ENCODE data around the gene IP6K3.

The IP6K3 gene

DNA sequence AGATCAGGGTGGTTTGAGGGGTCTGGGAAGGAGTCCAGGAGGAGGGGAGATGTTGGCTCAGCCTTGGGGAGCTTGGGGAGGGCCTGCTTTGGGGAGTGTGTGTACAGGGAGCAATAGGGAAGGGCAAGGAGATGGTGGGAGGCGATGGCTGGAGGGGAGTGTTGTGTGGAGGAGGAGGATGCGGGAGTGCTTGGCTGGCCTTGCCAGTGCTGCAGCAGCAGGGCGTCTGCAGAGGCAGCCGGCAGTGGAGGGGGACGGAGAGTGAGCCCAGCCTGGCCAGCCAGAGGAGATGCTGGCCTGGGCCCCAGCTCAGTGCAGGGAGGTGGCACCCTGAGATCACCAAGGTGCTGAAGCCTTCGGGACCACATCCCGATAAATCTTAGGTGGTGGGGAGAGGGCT is 3.9 kb downstream of the IP6K3 start:
- no peak overlapping the region for H3K4me3 Mint-ChIP-seq
- H3K27ac Mint-ChIP-seq: no peak overlapping the region
- no peaks in the 10 kb centered on the region for H3K27me3 Mint-ChIP-seq
- no peaks in the 10 kb centered on the region for H3K9me3 Mint-ChIP-seq
- H3K36me3 Mint-ChIP-seq (ENCODE audit: low read depth): no peaks in the 10 kb centered on the region
- H3K4me1 Mint-ChIP-seq (ENCODE audit: low read depth): peaks cover 3% of the 10 kb centered on the region

DNA sequence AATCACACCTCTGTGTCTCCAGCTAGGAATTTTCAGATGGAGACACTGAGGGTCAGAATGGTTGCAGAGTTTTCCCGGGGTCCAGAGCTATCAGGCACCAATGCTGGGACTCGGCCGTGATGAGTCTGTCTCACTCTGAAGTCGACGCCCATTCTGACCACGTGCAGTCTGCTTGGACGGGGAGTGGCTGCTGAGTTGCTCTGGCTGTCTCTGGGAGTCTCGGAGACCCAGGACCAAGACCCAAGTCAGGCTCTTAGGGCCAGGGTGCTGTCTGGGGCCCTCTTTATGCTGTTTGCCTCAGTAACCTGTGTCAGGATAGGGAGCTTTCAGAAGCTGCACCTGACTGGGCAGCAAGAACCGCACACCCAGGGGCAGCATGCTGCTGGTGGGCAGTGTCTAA is 4.6 kb downstream of the IP6K3 start:
- H3K36me3 Mint-ChIP-seq (ENCODE audit: low read depth): no peaks in the 10 kb centered on the region
- H3K9me3 Mint-ChIP-seq: no peaks in the 10 kb centered on the region
- no peak overlapping the region for H3K4me3 Mint-ChIP-seq
- H3K27me3 Mint-ChIP-seq: no peaks in the 10 kb centered on the region
- H3K27ac Mint-ChIP-seq: no peak overlapping the region
- H3K4me1 Mint-ChIP-seq (ENCODE audit: low read depth): peaks cover 3% of the 10 kb centered on the region

DNA sequence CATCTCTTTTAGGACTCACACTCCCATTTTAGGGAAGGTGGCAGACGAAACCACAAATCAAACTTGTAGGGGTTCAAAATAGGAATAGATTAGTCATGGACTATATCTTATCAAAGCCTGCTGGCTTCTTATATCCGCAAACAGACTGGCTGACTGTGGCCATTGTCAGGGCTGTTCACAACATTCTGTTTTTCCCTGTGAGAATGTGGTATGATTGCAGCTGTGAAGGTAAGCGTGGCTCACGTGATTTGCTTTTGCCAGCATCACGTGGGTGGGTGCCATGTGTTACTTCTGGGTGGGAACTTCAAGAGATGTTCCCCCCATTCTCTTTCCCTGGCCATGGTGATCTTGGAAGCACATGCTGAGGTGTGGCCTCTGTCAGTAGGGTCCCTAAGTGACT is 5.9 kb downstream of the IP6K3 start:
- peaks cover 3% of the 10 kb centered on the region for H3K4me1 Mint-ChIP-seq (ENCODE audit: low read depth)
- H3K4me3 Mint-ChIP-seq: no peak overlapping the region
- H3K27me3 Mint-ChIP-seq: no peaks in the 10 kb centered on the region
- no peak overlapping the region for H3K27ac Mint-ChIP-seq
- H3K9me3 Mint-ChIP-seq: no peaks in the 10 kb centered on the region
- H3K36me3 Mint-ChIP-seq (ENCODE audit: low read depth): no peaks in the 10 kb centered on the region

DNA sequence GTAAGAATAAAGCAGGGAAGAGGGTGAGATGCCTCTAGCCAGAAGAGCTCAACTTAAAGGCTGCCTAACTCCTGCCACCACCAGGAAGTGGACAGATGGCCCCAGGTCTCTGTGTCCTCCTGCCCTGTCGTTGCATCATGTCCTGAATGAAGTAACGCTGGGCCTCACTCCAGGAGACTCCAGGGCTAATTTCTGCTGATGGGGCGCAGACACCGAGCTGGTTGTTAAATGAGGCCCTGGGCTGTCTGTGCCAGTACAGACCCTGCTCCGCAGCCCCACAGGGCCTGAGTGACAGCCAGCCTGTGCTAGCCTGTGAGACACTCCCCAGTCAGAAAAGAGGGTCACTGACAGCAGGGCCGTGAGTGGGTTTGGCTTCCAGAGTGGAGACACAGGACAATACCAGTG is 6.5 kb downstream of the IP6K3 start:
- Mint-ChIP-seq H3K27ac (no peak overlapping the region), H3K36me3 (ENCODE audit: low read depth) (no peaks in the 10 kb centered on the region), H3K27me3 (no peaks in the 10 kb centered on the region), H3K9me3 (no peaks in the 10 kb centered on the region), H3K4me3 (no peak overlapping the region), H3K4me1 (ENCODE audit: low read depth) (peaks cover 3% of the 10 kb centered on the region)

DNA sequence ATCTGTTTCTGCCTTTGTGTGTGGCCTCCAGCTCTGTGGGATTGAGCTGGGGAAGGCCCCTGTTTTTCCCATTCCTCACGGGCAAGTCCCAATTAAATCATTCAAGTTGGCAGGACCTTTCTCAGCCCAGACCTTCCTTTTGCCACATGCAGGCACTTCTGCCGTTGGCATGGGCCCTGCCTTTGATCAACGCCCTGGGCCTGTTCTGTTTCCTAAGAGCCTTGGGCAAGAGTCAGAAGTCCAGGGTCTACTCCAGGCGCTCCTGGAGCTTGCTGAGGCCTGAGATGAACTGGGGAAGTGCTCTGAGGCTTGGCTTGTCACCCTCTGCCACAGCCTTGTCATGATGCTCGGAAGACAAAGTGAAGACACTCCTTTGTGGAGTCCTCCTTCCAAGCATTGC is 7.1 kb downstream of the IP6K3 start:
- Mint-ChIP-seq H3K36me3 (ENCODE audit: low read depth) (no peaks in the 10 kb centered on the region), H3K27me3 (no peaks in the 10 kb centered on the region), H3K9me3 (no peaks in the 10 kb centered on the region), H3K27ac (no peak overlapping the region), H3K4me3 (no peak overlapping the region), H3K4me1 (ENCODE audit: low read depth) (peaks cover 3% of the 10 kb centered on the region)

DNA sequence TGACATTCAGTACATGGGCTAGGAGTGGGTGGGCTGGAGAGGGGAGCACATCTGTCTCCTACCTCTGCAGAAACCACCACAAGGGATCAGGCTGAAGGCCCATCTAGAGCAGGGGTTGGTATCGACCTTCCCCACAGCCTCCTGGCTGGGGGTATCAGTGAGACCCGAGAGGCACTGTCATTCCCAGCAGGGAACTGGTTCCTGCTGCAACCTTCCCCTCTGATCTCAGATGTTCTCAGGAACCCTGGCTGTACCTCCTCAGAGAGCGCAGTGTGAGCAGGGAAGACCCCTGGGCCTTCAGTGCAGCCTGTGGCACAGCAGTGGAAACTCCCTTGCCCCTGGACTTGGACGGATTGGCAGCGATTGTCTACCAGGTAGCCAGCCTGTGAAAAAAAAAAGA is 7.8 kb downstream of the IP6K3 start:
- Mint-ChIP-seq H3K27ac (no peak overlapping the region), H3K4me3 (no peak overlapping the region), H3K4me1 (ENCODE audit: low read depth) (no peaks in the 10 kb centered on the region), H3K36me3 (ENCODE audit: low read depth) (no peaks in the 10 kb centered on the region), H3K27me3 (no peaks in the 10 kb centered on the region), H3K9me3 (no peaks in the 10 kb centered on the region)

DNA sequence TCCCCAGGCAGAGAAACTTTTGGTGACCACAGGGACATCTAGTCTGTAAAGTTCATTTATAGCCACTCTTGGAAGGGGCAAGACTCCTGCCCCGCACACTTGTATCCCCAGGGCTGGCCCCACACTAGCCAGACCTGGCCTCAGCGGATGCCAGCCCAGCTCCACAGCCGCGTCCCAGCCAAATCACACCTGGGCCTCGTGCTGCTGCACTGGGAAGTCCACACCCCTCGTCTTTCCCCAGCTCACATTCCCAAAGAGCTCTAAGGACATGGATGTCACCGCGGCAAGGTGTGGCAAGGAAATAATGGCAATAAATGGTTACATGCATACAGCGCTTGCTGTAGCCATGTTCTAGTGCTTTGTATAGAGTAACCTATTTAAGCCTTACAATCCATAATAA is 8.6 kb downstream of the IP6K3 start:
- Mint-ChIP-seq H3K4me1 (ENCODE audit: low read depth) (no peaks in the 10 kb centered on the region), H3K9me3 (no peaks in the 10 kb centered on the region), H3K27ac (no peak overlapping the region), H3K27me3 (no peaks in the 10 kb centered on the region), H3K36me3 (ENCODE audit: low read depth) (no peaks in the 10 kb centered on the region), H3K4me3 (no peak overlapping the region)

DNA sequence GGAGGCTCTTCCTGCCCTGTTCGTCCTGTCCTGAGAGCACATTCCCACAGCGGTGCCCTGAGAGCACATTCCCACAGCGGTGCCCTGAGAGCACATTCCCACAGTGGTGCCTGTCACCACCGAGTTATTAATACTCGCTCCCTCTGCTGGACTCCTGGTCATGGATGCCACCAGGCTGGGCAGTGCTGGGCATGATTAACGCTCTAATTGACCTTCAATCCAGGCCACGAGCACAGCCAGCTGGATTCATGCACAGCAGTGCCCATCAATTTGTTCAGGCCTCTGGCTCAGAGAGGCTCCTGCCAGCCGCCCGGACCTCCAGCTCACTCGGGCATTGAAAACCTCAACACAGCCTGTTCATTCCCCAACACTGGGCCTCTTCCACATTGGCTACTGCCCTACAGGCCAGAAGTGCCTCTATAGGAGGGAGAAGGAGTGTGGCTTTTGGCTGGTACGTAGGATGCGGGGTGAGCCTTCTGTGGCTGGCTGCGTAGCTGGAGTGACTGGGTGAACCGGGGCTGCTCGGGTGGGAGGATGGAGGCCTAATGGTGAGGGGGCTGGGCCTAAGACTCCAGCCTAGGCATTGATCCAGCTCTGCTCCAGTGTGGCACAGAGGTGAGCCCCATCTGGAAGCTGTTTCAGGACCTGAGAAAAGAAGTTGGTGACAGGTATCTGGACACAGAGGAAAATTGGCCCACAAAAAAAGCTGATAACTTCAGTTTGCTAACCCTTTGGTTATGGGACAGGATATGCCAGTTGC is 9.3 kb downstream of the IP6K3 start:
- no peak overlapping the region for H3K27ac Mint-ChIP-seq
- no peaks in the 10 kb centered on the region for H3K4me1 Mint-ChIP-seq (ENCODE audit: low read depth)
- no peaks in the 10 kb centered on the region for H3K36me3 Mint-ChIP-seq (ENCODE audit: low read depth)
- no peaks in the 10 kb centered on the region for H3K27me3 Mint-ChIP-seq
- H3K9me3 Mint-ChIP-seq: no peaks in the 10 kb centered on the region
- no peak overlapping the region for H3K4me3 Mint-ChIP-seq

DNA sequence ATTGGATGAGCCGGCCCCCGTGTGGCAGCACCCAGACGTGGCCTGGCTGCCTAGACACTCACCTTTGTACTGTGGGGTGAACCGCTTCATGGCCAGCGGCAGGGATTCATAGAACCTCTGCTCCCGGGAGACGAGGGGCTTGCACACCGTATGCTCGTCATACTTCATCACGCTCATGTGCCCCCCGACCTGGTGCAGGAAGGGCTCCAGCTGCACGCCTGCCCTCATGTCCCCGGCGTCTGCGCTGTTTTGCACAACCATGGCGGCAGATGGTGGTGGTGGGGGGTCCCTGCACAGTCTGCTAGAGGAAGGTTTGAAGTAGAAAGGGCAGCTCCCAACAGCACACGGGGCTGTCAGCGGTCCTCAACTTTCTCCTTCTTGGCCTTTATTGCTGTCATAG is 11.5 kb downstream of the IP6K3 start:
- Mint-ChIP-seq H3K4me1 (ENCODE audit: low read depth) (no peaks in the 10 kb centered on the region), H3K4me3 (no peak overlapping the region), H3K27ac (no peak overlapping the region), H3K9me3 (no peaks in the 10 kb centered on the region), H3K27me3 (no peaks in the 10 kb centered on the region), H3K36me3 (ENCODE audit: low read depth) (no peaks in the 10 kb centered on the region)

DNA sequence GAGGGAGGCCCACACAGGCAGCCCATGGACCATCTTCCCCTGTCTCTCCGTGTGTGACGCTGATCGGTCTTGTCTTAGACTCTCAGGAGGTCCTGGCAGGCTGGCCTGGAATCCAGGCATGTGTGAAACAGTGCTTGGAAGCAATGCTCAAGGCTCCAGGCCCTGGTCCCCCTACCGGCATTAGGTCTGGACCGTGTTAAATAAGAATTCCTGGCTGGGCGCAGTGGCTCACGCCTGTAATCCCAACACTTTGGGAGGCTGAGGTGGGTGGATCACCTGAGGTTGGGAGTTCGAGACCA is 13.0 kb downstream of the IP6K3 start:
- no peak overlapping the region for H3K27ac Mint-ChIP-seq
- H3K4me3 Mint-ChIP-seq: no peak overlapping the region
- H3K4me1 Mint-ChIP-seq (ENCODE audit: low read depth): no peaks in the 10 kb centered on the region
- H3K9me3 Mint-ChIP-seq: no peaks in the 10 kb centered on the region
- H3K27me3 Mint-ChIP-seq: no peaks in the 10 kb centered on the region
- H3K36me3 Mint-ChIP-seq (ENCODE audit: low read depth): no peaks in the 10 kb centered on the region

DNA sequence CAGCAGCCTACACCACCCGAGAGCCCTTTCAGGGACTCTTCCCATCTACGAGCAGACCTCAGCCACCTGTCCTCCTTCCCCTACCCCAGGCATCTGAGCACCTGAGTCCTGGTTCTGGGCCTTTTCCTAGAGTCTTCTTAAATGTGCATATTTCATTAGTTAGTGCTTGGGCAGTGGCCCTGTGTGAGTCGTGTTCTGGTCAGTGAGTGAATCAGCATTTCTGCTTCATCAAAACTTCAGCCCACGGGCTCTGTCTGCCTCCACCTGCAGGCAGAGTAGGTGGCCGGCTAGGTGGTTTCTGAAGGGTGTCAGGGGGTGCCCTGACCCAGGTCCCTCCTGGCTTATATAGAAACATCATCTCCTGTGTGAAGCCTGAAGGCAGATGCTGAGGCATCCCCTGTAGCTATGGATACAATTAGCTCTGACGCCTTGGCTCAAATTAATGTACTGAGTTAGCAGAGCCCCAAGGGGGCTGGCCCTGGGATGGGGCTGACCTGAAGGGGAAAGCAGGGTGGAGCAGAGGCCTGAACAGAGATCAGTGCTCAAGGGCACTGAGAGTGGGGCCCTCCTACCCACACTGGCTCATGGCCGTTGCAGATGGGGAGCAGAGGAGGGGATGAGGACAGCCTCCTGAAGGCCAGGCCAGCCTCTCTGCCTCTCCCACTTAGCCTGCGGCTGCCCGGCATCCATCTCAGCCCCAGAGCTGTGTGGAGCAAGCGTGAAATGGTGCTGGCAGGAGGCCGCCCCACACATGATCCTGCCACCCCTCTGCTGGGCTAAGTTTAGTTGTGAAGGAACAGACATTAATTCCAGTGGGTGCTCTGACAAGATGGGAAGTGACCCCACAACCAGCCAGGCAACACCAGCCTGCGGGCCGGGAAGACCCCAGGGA is 13.6 kb downstream of the IP6K3 start:
- Mint-ChIP-seq H3K36me3 (ENCODE audit: low read depth) (no peaks in the 10 kb centered on the region), H3K4me1 (ENCODE audit: low read depth) (no peaks in the 10 kb centered on the region), H3K9me3 (no peaks in the 10 kb centered on the region), H3K4me3 (no peak overlapping the region), H3K27me3 (no peaks in the 10 kb centered on the region), H3K27ac (no peak overlapping the region)

DNA sequence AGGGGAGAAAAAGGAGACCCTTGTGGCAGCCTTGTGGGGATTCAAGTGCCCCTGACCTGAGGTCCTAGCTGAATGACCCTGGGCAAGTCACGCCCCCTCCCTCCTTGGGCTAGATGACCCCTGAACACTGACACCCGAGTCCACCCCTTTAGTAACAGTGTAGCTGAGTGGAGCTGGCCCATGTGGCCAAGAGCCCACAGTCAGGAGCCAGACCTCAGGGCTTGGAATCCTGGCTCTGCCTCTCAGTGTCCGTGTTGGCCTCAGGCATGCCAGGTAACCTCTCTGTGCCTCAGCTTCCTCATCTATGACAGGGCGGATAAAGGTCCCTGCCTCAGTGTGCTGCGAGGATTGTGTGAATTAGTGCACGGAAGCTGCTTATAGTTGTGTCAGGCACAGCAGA is 14.3 kb downstream of the IP6K3 start:
- Mint-ChIP-seq H3K9me3 (no peaks in the 10 kb centered on the region), H3K4me1 (ENCODE audit: low read depth) (no peaks in the 10 kb centered on the region), H3K4me3 (no peak overlapping the region), H3K27me3 (no peaks in the 10 kb centered on the region), H3K27ac (no peak overlapping the region), H3K36me3 (ENCODE audit: low read depth) (no peaks in the 10 kb centered on the region)

DNA sequence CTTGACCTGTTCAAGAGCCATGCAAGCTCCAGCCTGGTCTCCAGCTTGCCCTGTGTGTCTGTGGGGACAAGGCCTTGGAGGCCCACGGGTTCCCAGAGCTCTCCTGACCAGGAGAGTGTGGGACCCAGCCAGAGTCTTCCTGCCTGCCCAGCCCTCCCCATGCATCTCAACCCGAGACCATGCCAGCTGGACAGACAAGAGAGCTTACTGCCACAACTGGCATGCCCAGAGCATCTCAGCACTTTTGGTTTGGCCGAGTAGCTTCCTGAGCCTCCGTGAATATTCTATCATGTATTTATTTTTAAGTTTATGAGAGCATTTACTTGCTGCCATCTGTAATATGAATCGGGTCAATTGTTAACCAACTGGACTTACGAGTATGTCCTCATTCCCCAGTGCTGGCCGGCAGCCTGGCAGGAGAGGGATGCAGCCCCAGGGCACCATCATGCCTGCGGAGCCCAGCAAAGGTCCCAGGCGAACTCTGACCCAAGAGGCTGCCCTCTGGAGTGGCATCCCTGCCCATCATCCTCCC is 14.9 kb downstream of the IP6K3 start:
- H3K4me3 Mint-ChIP-seq: no peak overlapping the region
- no peaks in the 10 kb centered on the region for H3K4me1 Mint-ChIP-seq (ENCODE audit: low read depth)
- H3K36me3 Mint-ChIP-seq (ENCODE audit: low read depth): no peaks in the 10 kb centered on the region
- no peaks in the 10 kb centered on the region for H3K9me3 Mint-ChIP-seq
- no peaks in the 10 kb centered on the region for H3K27me3 Mint-ChIP-seq
- H3K27ac Mint-ChIP-seq: no peak overlapping the region

DNA sequence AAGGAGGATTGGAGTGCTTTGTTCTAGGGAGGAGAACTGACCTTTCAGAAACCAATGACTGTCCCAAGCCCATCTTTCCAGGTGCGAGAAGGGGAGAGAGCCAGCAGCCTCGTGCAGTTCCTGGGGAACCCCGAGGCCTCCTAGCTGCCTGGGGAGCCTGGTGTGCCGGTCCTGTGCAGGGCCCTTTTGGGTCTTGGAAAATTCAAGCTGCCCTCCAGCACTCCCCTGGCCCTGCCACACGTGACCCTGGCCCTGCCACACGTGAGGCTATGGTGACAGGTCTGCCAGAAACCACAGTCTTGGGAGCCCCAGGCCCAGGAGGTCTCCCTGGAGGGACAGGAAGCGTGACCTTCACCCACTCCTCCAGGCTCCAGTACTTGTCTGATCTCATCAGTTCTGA is 15.7 kb downstream of the IP6K3 start:
- no peaks in the 10 kb centered on the region for H3K36me3 Mint-ChIP-seq (ENCODE audit: low read depth)
- H3K9me3 Mint-ChIP-seq: no peaks in the 10 kb centered on the region
- H3K4me1 Mint-ChIP-seq (ENCODE audit: low read depth): no peaks in the 10 kb centered on the region
- no peak overlapping the region for H3K4me3 Mint-ChIP-seq
- H3K27me3 Mint-ChIP-seq: no peaks in the 10 kb centered on the region
- no peak overlapping the region for H3K27ac Mint-ChIP-seq

DNA sequence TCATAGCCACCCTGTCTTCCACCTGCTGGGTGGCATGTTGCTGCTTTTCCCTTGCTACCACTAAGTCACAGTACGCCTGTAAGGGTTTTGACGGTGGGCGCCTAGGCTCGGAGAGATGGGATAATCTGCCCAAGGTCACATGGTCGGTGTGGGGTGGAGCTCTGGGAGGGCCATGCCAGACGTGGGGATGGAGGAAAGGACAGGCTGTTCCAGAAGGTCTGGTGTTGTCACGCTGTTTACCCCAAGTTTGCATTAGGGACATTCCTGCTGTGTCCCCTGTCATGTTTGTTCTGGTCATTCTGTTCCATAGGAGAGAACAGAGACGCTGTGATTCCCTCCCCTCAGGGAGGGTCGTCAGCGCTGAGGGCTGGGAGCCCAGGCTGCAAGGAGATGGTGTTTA is 16.1 kb downstream of the IP6K3 start:
- H3K27ac Mint-ChIP-seq: no peak overlapping the region
- no peaks in the 10 kb centered on the region for H3K27me3 Mint-ChIP-seq
- no peak overlapping the region for H3K4me3 Mint-ChIP-seq
- no peaks in the 10 kb centered on the region for H3K36me3 Mint-ChIP-seq (ENCODE audit: low read depth)
- H3K4me1 Mint-ChIP-seq (ENCODE audit: low read depth): no peaks in the 10 kb centered on the region
- H3K9me3 Mint-ChIP-seq: no peaks in the 10 kb centered on the region
